ENCODE data around the gene ZNF146. TPM values are rescaled to one million over a fixed set of nuclear protein-coding genes. Genes with fewer than 3 reads are reported as not detected.
A peak's percentile ranks its signal among the peaks of the same experiment; 100 is the strongest.

ZNF146 gene
- total and polyA plus RNA-seq, 7 donors = 28.0 to 71.7 (median 52.1) TPM

DNA sequence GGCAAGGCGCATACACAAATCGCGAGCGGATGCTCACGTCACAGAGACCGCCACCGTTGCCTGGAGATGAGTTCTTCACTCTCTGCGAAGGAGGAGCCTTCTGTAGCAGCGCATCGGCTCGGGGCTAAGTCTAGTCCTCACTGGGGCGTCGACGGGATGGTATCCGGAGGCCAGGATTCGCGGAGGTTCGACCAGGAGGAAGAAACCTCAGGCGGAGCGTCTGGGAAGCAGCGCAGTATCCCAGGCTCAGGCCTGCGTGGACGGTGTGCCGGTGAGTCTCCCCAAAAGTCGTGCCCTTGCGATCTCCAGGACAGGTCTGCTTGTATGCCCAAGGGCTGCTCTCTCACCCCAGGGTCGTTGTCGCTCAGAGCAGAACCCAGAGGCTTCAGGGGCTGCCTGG lies 40.4 kb downstream of the ZNF146 start:
- no peak overlapping the region for H3K4me3 ChIP-seq
- 96% methylated on average over 28 of the region's 28 CpGs for WGBS, 2 donors

DNA sequence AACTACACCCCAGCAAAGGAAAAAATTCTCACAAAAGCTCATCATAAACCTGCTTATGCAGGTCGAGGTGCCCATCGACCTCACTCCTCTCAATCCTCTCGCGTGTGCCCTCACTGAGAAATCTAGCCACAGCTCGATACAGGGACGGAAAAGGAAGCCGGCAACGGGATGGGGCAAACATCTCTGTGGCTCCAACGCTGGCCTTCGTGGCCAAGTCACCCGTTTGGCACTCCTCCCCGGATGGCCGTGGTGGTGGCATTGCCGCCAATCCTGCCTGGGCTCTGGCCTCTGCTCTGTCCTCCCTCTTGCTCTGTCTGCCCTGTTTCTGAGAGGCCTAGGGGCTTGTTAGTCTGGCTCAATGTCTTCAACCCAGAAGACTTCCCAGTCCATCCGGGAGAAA lies 41.2 kb downstream of the ZNF146 start:
- intact Hi-C loops (cut with DNase I) = no loop called here
- H3K27me3 ChIP-seq = no peaks in the 10 kb centered on the region
- TF ChIP-seq POLR2AphosphoS5 (IDR thresholded peaks at IDR 0.05) = no peak
- TF ChIP-seq EP300 (IDR thresholded peaks at IDR 0.05) = no peak
- no peak for TF ChIP-seq POLR2A (IDR thresholded peaks at IDR 0.05)
- TF ChIP-seq, protein P1, sequence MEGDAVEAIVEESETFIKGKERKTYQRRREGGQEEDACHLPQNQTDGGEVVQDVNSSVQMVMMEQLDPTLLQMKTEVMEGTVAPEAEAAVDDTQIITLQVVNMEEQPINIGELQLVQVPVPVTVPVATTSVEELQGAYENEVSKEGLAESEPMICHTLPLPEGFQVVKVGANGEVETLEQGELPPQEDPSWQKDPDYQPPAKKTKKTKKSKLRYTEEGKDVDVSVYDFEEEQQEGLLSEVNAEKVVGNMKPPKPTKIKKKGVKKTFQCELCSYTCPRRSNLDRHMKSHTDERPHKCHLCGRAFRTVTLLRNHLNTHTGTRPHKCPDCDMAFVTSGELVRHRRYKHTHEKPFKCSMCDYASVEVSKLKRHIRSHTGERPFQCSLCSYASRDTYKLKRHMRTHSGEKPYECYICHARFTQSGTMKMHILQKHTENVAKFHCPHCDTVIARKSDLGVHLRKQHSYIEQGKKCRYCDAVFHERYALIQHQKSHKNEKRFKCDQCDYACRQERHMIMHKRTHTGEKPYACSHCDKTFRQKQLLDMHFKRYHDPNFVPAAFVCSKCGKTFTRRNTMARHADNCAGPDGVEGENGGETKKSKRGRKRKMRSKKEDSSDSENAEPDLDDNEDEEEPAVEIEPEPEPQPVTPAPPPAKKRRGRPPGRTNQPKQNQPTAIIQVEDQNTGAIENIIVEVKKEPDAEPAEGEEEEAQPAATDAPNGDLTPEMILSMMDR (IDR thresholded peaks at IDR 0.05) = no peak
- DNase-seq = no peak
- WGBS, 2 donors = 95 to 96% methylated on average over 15 of the region's 15 CpGs
- H3K36me3 ChIP-seq = no peaks in the 10 kb centered on the region
- no peak overlapping the region for H3K4me3 ChIP-seq
- H3K27ac ChIP-seq = no peak overlapping the region
- H3K4me1 ChIP-seq = peaks cover 0 to 11% (median 4%) of the 10 kb centered on the region in 4 donors
- H3K9me3 ChIP-seq = peaks cover 0 to 4% (median 0%) of the 10 kb centered on the region in 4 donors

More for the DNA sequence above, 40.4 kb downstream of the ZNF146 start:
- intact Hi-C loops (cut with DNase I) = no loop called here
- Histone ChIP-seq H3K9me3 (peaks cover 0 to 4% (median 0%) of the 10 kb centered on the region in 4 donors), H3K4me1 (peaks cover 0 to 11% (median 4%) of the 10 kb centered on the region in 4 donors), H3K27me3 (no peaks in the 10 kb centered on the region), H3K36me3 (no peaks in the 10 kb centered on the region), H3K27ac (no peak overlapping the region)
- TF ChIP-seq POLR2AphosphoS5 (IDR thresholded peaks at IDR 0.05) = no peak
- no peak for TF ChIP-seq EP300 (IDR thresholded peaks at IDR 0.05)
- TF ChIP-seq POLR2A (IDR thresholded peaks at IDR 0.05) = no peak
- TF ChIP-seq, protein P1 (IDR thresholded peaks at IDR 0.05) = no peak
- no peak for DNase-seq

DNA sequence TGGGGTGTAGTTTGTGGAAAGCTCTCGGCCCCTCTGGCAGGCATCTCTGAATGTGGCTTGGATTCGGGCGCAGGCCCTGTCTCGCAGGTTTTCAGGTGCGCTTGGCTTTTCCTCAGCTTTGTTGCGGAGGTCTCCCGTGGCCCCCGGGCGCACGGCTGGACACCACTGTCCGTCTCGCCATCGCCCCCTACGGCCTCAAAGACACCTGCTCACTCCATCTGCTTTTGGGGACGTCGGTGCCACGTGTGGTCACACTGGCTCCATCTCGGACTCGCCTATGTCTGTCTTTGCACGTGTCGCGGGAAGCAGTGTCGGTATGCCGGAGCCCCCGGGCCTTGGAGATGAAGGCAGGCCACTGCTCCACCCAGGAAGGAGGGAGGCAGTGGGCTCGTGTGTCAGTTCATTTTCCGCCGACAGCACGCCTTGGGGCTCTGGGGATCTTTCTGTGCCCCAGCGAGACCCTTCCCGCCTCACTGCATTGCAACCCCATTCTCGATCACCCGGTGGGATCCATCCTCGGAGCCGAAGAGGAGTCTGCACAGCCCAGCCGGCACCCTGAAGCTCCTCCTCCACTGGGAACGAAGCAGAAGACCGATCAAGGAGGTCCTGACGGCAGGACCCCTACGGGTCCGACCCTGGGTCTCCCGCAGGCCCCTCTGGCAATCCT lies 42.1 kb downstream of the ZNF146 start:
- TF ChIP-seq POLR2A (IDR thresholded peaks at IDR 0.05) = no peak
- TF ChIP-seq EP300 (IDR thresholded peaks at IDR 0.05) = no peak
- no peak for TF ChIP-seq POLR2AphosphoS5 (IDR thresholded peaks at IDR 0.05)
- TF ChIP-seq, protein P1 (IDR thresholded peaks at IDR 0.05) = no peak
- no peaks in the 10 kb centered on the region for H3K27me3 ChIP-seq
- H3K4me1 ChIP-seq = peaks cover 0 to 11% (median 4%) of the 10 kb centered on the region in 4 donors
- 72 to 83% methylated on average over 42 of the region's 42 CpGs for WGBS, 2 donors
- DNase-seq = no peak
- H3K27ac ChIP-seq = peak overlapping the region in 1 of 4 donors; percentile 26
- peaks cover 0 to 4% (median 0%) of the 10 kb centered on the region in 4 donors for H3K9me3 ChIP-seq
- H3K4me3 ChIP-seq = peak overlapping the region; percentile 37 to 70 (median 54)
- intact Hi-C loops (cut with DNase I) = no loop called here
- H3K36me3 ChIP-seq = no peaks in the 10 kb centered on the region

DNA sequence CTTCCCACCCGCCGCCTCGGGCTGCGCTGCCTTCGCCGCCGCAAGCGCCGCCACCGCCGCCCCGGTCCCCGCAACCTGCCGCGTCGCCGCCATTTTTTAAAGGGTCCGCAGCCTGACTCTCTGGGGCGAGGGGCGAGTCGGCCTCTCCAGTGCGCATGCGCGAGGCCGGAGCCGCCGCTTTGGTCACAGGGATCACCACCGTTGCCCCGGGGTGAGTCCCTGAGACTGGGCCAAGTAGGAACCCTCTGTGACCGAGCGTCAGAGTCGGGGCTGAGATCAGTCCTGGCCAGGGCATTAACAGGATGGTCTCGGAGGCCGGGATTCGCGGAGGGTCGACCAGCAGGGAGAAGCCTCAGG lies 42.6 kb downstream of the ZNF146 start:
- peak overlapping the region; percentile 37 to 70 (median 54) for H3K4me3 ChIP-seq
- H3K4me1 ChIP-seq = peaks cover 0 to 11% (median 4%) of the 10 kb centered on the region in 4 donors
- no peak for TF ChIP-seq EP300 (IDR thresholded peaks at IDR 0.05)
- TF ChIP-seq, protein P1 (IDR thresholded peaks at IDR 0.05) = no peak
- no peak for TF ChIP-seq POLR2A (IDR thresholded peaks at IDR 0.05)
- no peak for DNase-seq
- WGBS, 2 donors = 24 to 59% methylated on average over 37 of the region's 37 CpGs
- H3K36me3 ChIP-seq = no peaks in the 10 kb centered on the region
- intact Hi-C loops (cut with DNase I) = no loop called here
- H3K27me3 ChIP-seq = no peaks in the 10 kb centered on the region
- H3K9me3 ChIP-seq = peaks cover 0 to 3% (median 0%) of the 10 kb centered on the region in 4 donors
- peak overlapping the region in 1 of 4 donors; percentile 26 for H3K27ac ChIP-seq
